Esophagus muscularis mucosa (tissue), 4 donors: ENCODE results near the gene BEND6.

Experiments used
- EP300 ChIP-seq: sonication (generic); formaldehyde crosslinking; IDR thresholded peaks from one replicate; pipeline ENCODE4 v1.6.1; 2017; ENCODE audit warnings: antibody characterized with exemption
- POLR2A ChIP-seq: fragments of 450-650 bp; IDR thresholded peaks from one replicate; pipeline ENCODE4 v1.6.1; 2017; ENCODE audit warnings: antibody characterized with exemption, moderate library complexity, mild to moderate bottlenecking, low read depth
- TF ChIP-seq, protein P1 (sequence below), 3 experiments: fragments of 200-600 bp in 2 of 3; fragments of 450-650 bp in 1 of 3; sonication (generic) in 2 of 3; IDR thresholded peaks; one replicate each; pipeline ENCODE4 v1.5.1; 2017 to 2019; ENCODE audit warnings: antibody characterized with exemption in 3 of 3, mild to moderate bottlenecking in 2 of 3, moderate library complexity in 1 of 3

DNA sequence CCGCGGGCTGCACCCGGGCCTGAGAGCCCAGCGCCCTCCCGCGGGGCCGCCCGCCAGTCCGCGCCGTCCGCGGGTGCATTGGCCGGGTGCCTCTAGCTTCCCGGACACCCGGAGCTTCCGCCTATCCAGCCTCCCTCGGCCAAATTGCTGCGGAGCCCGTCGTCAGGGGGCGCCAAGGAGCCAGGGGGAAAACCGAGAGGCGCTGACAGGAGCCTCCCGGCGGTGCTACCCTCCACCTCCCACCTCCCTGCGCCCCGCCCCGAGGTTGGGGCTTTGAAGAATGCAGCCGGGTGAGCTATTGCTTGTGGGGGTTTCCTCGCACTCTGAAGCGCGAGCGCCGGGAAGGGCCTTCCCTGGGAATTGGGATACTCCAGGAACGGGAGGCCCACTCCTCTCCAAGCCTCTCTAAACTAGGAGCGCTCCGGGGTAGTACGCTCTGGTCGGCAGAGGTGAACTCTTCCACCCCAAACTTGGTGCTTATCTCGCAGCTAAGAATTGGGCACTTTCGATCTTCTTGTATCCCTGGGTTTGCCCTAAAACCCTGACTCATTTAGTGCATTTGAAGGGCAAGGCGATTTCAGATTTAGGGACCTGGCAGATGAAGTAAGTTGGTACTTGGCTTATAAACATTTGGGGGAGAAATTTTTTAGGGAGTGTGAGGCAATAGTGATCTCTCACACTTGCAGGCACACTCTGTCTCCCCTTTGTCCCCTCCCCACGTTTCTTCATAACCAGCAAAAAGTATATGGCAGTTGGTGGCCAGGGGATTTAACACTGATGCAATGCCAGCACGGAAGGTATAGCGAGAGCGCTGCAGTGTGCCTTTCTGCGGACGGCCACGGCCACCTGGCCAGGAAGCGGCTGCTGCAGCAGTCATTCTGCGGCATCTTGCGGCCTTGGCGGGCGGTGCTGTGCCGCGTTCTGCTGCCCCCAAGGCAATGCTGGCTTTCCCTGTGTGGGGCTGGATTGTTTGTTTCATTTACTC is 556 bp downstream of the BEND6 start:
- TF ChIP-seq, protein P1, sequence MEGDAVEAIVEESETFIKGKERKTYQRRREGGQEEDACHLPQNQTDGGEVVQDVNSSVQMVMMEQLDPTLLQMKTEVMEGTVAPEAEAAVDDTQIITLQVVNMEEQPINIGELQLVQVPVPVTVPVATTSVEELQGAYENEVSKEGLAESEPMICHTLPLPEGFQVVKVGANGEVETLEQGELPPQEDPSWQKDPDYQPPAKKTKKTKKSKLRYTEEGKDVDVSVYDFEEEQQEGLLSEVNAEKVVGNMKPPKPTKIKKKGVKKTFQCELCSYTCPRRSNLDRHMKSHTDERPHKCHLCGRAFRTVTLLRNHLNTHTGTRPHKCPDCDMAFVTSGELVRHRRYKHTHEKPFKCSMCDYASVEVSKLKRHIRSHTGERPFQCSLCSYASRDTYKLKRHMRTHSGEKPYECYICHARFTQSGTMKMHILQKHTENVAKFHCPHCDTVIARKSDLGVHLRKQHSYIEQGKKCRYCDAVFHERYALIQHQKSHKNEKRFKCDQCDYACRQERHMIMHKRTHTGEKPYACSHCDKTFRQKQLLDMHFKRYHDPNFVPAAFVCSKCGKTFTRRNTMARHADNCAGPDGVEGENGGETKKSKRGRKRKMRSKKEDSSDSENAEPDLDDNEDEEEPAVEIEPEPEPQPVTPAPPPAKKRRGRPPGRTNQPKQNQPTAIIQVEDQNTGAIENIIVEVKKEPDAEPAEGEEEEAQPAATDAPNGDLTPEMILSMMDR (IDR thresholded peaks at IDR 0.05), result peak; percentile 55 to 74 (median 61)
- TF ChIP-seq EP300 (no peak), POLR2A (no peak)
